Muscle of back (tissue), 11 donors: ENCODE results near the gene RTN4. TPM values are rescaled to one million over a fixed set of nuclear protein-coding genes. Genes with fewer than 3 reads are reported as not detected.

ENCODE experiments used
- DNase-seq, 3 donors: peaks; one replicate each; pipeline versions ENCODE4 v3.0.0 to v3.0.0-alpha.2; 2013
- polyA plus RNA-seq, 10 donors: library from polyadenylated mRNA; unstranded; fragments of 120-200 nt; gene quantifications; one replicate each; pipeline ENCODE4 v1.2.1, GENCODE V29; 2013; ENCODE audit not compliant: insufficient read length in 10 of 10

Gene RTN4
- polyA plus RNA-seq, 10 donors = 491 to 810 (median 653) TPM

DNA sequence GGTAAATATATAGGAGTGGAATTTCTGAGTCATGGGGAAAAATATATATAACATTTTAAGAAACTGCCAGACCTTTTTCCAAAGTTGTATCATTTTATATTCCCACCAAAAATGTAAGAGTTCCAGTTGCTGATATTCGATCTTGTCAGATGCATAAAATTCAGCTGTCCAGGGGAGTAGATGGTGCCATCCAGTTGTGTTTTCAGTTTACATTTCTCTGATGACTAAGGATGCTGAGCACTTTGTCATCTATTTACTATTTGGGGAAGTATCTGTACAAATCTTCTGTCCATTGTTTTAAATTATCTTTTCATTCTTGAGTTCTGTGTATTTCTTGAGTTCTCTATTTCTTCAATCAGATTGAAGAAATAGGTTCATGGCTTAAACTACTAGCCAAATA is 126.1 kb downstream of the RTN4 start:
- DNase-seq = no peak

Other genes starting within 250 kb of the RTN4 start
- gene CLHC1, start 181.8 kb upstream of the RTN4 start, polyA plus RNA-seq = 10 to 100 TPM in 6 of 10 donors, 1 to 10 TPM in 4; 4.9 to 17.6 (median 11.9) TPM
- 1,000 to 10,000 TPM; 1,691 to 2,558 (median 2,142) TPM for gene RPS27A, start 182.2 kb upstream of the RTN4 start, polyA plus RNA-seq
- gene MTIF2, start 218.8 kb upstream of the RTN4 start, polyA plus RNA-seq = 10 to 100 TPM; 17.0 to 23.7 (median 21.4) TPM